GM12873 (cell line): ENCODE measurements around the gene ECHDC1.

Source experiments
- CTCF ChIP-seq: IDR thresholded peaks from 2 replicates; pipeline ENCODE4 v1.5.1; 2012; ENCODE audit warnings: low read depth, mild to moderate bottlenecking, moderate library complexity, low read length, control low read depth; ENCODE audit not compliant: insufficient read depth; ENCODE audit errors: missing control alignments

Gene ECHDC1

DNA sequence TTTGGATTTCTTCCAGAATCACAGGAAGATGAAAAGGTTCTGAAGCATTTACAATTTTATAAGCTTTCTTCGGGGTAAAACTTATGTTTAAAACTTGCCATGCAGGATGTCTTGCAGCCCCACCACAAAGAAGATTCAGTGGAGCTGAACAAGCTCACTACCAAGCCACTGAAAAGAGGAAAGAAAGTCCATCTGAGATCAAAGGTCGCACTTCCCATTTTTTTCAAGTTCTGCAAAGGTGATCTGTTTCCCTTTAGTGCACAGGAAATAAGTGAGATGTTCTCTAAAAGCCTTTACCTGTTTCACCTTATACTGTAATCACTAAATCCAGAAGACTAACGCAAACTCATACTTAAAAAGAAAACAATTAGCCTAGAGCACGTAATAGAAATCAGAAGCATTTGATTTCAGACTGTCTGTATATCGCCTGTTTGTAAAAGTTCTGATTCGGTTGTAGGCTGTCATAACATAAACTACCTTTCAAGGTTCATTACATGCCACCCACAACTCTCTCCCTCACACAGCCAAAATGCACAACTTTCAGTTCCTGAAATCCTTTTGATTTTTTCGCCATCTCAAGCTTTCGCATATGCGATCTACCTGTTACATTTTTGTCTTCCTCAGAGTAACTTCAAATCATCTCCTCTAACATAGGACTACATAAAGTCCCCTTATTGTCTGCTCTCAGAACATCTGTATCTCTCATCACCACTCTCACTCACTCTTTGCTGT lies 1.8 kb downstream of the ECHDC1 start:
- TF ChIP-seq CTCF, result no peak

GRCh38 chr6:127340171-127340570 lies 3.2 kb downstream of the ECHDC1 start:
- no peak for TF ChIP-seq CTCF

DNA sequence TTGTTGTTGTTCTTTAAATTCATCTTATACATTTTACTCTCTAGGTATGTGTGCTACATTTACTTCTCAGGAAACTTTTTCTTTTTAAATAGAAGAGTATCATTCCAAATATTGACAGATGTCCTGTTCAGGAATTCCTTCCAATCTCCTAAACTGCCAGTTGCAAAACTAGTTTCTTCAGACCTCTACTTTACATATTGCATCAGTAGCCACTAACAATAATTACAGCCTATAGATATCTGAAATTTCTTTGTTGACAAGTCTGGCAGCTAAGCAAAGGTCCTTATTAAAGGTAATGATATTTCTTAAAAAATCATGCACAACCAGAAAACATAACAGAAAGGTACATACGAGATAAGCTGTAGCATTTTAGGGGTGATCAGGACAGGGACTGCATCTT lies 4.5 kb downstream of the ECHDC1 start:
- TF ChIP-seq CTCF, result no peak

DNA sequence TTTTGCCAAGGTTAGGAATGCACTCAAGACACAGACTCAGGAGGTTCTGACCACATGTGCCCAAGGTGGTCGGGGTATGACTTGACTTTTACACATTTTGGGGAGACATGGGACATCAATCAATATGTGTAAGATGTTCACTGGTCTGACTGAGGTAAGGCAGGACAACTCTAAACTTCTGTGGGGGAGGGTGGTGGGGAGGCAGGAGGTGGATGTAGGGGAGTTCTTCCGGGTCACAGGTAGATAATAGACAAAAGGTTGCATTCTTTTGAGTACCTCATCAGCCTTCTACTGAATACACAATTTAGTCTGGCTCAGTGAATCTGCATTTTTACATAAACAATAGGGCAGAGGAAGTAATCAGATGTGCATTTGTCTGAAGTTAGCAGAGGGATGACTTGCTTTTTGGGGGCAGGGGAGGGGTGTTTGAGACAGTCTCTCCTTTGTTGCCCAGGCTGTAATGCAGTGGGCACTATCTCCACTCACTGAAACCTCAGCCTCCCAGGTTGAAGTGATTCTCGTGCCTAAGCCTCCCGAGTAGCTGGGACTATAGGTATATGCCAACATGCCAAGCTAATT lies 10.9 kb downstream of the ECHDC1 start:
- no peak for TF ChIP-seq CTCF

DNA sequence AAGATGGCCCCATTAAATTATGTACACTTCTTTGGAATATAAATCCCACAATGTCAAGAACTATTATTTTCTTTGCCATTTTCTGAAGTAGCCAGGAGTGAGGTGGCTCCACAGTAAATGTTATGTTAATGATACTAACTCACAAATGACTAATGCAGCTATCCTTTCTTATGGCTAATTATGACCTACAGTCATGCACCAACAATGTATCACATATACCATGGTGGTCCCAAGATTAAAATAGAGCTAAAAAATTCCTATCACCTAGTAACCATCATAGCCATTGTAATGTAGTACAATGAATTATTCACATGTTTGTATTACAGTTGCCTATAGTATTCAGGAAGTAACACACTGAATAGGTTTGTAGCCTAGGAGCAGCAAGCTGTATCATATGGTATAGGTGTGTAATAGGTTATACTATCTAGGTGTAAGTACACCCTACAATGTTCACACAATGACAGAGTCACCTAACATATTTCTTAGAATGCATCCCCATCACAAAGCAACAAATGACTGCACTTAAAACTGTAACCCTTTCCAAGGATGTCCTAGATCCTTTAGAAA lies 15.3 kb downstream of the ECHDC1 start:
- no peak for TF ChIP-seq CTCF

GRCh38 chr6:127319686-127320085 lies 23.7 kb downstream of the ECHDC1 start:
- no peak for TF ChIP-seq CTCF

DNA sequence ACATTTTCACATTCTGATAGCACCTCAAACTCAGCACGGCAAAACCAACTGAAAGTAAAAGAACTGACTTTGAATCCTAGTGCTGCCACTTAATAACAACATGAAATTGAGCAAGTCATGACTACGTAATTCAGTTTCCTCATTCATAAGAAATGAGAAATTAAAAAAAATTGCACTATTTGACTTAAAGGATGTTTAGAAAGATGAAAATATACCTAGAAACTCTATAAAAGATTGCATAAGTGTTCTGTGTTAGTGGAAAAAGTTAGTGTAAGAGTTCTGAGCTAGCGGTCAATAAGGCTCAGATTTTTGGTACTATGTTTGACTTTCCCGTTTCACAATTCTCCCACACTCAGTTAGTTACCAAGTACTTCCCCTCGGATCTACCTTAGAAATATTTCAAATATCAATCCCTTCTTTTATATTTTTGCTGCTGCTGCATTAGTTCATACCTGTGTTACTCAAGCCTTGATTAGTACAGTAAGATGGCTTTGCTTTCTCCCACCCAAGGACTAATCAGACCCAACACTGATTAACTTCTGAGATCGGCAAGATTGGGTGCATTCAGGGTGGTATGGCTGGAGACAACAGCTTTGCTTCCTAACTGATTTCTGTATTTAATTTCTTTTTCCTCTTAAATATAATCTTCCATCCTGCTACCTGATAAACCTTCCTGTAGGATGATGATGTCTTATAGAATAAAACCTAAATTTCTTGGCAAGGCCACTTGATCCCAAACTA lies 25.9 kb downstream of the ECHDC1 start:
- TF ChIP-seq CTCF, result no peak
